Measurements from ENCODE around the gene QKI. TPM values are rescaled to one million over a fixed set of nuclear protein-coding genes. Genes with fewer than 3 reads are reported as not detected.

QKI gene
- total RNA-seq, 1 donor from 2014 or later = 305 TPM

DNA sequence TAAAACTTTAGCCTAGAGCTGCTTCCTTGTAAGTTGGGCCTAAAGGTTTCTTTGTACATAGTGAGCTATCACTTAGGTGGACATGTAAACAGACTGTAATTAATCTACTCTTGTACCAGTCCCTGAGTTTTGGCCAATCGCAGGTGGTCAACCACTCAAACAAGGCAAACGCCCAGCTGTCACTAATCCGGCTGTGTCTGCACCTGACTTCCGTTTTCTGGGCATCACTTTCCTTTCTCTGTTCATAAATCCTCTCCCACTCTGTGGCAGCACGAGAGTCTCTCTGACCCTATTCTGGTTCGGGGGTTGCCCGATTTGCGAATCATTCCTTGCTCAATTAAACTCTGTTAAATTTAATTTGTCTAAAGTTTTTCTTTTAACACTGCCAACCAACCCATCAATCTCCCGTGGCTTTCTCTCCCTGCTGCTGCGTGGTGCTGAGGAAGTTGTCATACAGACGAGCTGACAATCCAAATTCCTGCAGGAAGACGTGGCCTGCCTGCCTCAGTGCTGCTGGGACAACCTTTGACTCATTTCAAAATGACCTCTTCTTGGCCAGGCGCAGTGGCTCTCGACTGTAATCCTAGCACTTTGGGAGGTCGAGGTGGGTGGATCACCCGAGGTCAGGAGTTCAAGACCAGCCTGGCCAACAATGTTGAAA, 206.3 kb downstream of the QKI start:
- DNase-seq = no peak

DNA sequence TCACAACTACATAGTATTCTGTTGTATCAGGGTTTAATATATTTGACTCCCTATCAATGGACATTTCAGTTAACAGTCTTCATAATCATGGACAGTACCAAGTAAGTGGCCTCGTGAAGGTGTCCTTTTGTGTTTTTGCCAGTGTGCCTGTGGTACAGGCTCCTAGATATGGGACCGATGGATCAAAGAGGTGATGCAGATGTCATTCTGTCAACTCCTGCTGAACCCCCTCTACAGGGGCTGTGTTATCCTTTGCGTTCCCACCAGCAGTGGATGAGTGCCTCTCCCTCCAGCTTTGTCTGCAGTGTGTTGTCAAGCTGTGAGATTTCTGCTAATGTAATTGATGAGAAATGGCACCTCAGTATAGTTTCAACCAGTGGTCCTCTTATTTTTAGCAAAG, 210.7 kb downstream of the QKI start:
- DNase-seq = no peak

DNA sequence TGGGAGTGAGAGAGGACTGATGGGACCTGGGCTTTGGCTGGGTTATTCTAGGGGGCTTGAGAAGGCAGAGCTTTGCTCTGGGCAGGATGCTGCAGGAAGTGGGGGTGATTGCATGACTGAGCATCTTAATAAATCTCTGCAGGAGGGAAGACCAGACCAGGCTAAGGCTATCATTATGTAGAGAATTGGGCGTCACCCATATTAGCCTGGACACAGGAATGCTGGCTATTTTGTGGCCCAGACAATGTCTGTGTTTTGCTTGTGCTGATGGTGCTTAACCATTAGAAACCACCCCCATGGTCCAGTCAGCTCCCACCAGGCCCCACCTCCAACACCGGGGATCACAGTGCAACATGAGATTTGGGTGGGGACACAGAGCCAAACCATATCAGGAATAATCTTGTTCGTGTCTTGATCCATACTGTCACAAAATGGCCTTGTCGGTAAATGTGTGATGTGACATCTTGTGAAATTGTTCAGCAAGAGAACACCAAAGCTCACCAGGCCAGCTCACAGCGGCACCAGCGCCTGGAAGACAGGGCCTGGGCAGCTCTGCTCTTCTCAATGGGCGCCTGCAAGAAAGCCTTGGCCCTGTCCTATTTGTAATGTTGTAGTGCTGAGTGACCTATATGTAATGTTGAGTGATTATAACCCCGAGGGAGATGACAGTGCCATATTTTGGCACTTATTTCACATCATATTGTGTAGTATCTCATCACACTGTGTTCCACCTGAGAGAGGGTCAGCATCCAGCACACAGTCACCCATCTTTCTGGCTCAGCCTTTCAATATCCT, 211.8 kb downstream of the QKI start:
- no peak for DNase-seq

GRCh38 chr6:163627274-163628062, 212.9 kb downstream of the QKI start:
- DNase-seq = no peak
